ENCODE results near the gene ANKRD13C. TPM values are rescaled to one million over a fixed set of nuclear protein-coding genes. Genes with fewer than 3 reads are reported as not detected.

The ANKRD13C gene
- total RNA-seq, 1 experiment from 2014 or later = 17.8 TPM

GRCh38 chr1:70315782-70316181 lies 38.7 kb downstream of the ANKRD13C start:
- CTCF ChIA-PET = interaction anchor here (0.6 to 2.2 kb wide), 6 partner anchors 9 to 198 kb away, joined by 3 to 4 read pairs (median 3); no protein-coding TSS in a partner anchor
- intact Hi-C loops (cut with micrococcal nuclease) = no loop called here
- no peak overlapping the region for H3K27ac Mint-ChIP-seq (ENCODE audit: low read depth, unreplicated experiment)

GRCh38 chr1:70314706-70315304 lies 39.7 kb downstream of the ANKRD13C start:
- no peak for TF ChIP-seq CTCF (IDR thresholded peaks at IDR 0.05; ENCODE audit: unreplicated experiment)
- Mint-ChIP-seq H3K36me3 (ENCODE audit: insufficient read depth, unreplicated experiment) (peaks cover 15% of the 10 kb centered on the region), H3K4me1 (ENCODE audit: insufficient read depth, unreplicated experiment) (peaks cover 10% of the 10 kb centered on the region), H3K27ac (ENCODE audit: low read depth, unreplicated experiment) (no peak overlapping the region), H3K27me3 (ENCODE audit: insufficient read depth, unreplicated experiment) (no peaks in the 10 kb centered on the region), H3K4me3 (ENCODE audit: unreplicated experiment) (no peak overlapping the region), H3K9me3 (ENCODE audit: unreplicated experiment) (no peaks in the 10 kb centered on the region)
- no TSS peak for BruUV-seq (replicated peaks)
- POLR2A ChIA-PET = interaction anchor here (0.6 to 3.7 kb wide), 4 partner anchors 10 to 39 kb away, joined by 3 to 13 read pairs (median 4); partner anchors contain the start of gene ANKRD13C
- no peak for DNase-seq (ENCODE audit: unreplicated experiment)
- intact Hi-C loops (cut with micrococcal nuclease) = no loop called here
- CTCF ChIA-PET = interaction anchor here (0.6 to 1.5 kb wide), 8 partner anchors 10 to 184 kb away, joined by 3 to 5 read pairs (median 4); no protein-coding TSS in a partner anchor

More at GRCh38 chr1:70315782-70316181, 38.7 kb downstream of the ANKRD13C start:
- H3K4me3 Mint-ChIP-seq (ENCODE audit: unreplicated experiment) = no peak overlapping the region
- no peaks in the 10 kb centered on the region for H3K27me3 Mint-ChIP-seq (ENCODE audit: insufficient read depth, unreplicated experiment)
- peaks cover 14% of the 10 kb centered on the region for H3K4me1 Mint-ChIP-seq (ENCODE audit: insufficient read depth, unreplicated experiment)
- no peaks in the 10 kb centered on the region for H3K9me3 Mint-ChIP-seq (ENCODE audit: unreplicated experiment)
- peaks cover 15% of the 10 kb centered on the region for H3K36me3 Mint-ChIP-seq (ENCODE audit: insufficient read depth, unreplicated experiment)
- no peak for TF ChIP-seq CTCF (IDR thresholded peaks at IDR 0.05; ENCODE audit: unreplicated experiment)
- DNase-seq (ENCODE audit: unreplicated experiment) = no peak
- POLR2A ChIA-PET = interaction anchor here (0.6 to 3.7 kb wide), 5 partner anchors 38 to 112 kb away, joined by 3 to 13 read pairs (median 4); partner anchors contain the start of gene ANKRD13C
- no TSS peak for BruUV-seq (replicated peaks)

GRCh38 chr1:70311369-70311768 lies 43.2 kb downstream of the ANKRD13C start:
- no peak for TF ChIP-seq CTCF (IDR thresholded peaks at IDR 0.05; ENCODE audit: unreplicated experiment)
- POLR2A ChIA-PET = interaction anchor here (1.2 kb wide), 1 partner anchor 43 kb away, joined by 5 read pairs; the partner anchor contains the start of gene ANKRD13C
- H3K27me3 Mint-ChIP-seq (ENCODE audit: insufficient read depth, unreplicated experiment) = no peaks in the 10 kb centered on the region

GRCh38 chr1:70299472-70299871 lies 55.0 kb downstream of the ANKRD13C start:
- no peak overlapping the region for H3K4me3 Mint-ChIP-seq (ENCODE audit: unreplicated experiment)
- BruUV-seq (replicated peaks) = no TSS peak
- H3K4me1 Mint-ChIP-seq (ENCODE audit: insufficient read depth, unreplicated experiment) = no peaks in the 10 kb centered on the region
- no peak for TF ChIP-seq CTCF (IDR thresholded peaks at IDR 0.05; ENCODE audit: unreplicated experiment)
- H3K9me3 Mint-ChIP-seq (ENCODE audit: unreplicated experiment) = no peaks in the 10 kb centered on the region
- no peak overlapping the region for H3K27ac Mint-ChIP-seq (ENCODE audit: low read depth, unreplicated experiment)
- ChIA-PET CTCF (interaction anchor here (0.6 kb wide), 1 partner anchor 206 kb away, joined by 4 read pairs; no protein-coding TSS in a partner anchor), POLR2A (no interaction called here)
- intact Hi-C loops (cut with micrococcal nuclease) = no loop called here
- H3K27me3 Mint-ChIP-seq (ENCODE audit: insufficient read depth, unreplicated experiment) = no peaks in the 10 kb centered on the region
- DNase-seq (ENCODE audit: unreplicated experiment) = no peak
- H3K36me3 Mint-ChIP-seq (ENCODE audit: insufficient read depth, unreplicated experiment) = peaks cover 45% of the 10 kb centered on the region

More at GRCh38 chr1:70311369-70311768, 43.2 kb downstream of the ANKRD13C start:
- no peak for DNase-seq (ENCODE audit: unreplicated experiment)
- H3K9me3 Mint-ChIP-seq (ENCODE audit: unreplicated experiment) = no peaks in the 10 kb centered on the region
- H3K36me3 Mint-ChIP-seq (ENCODE audit: insufficient read depth, unreplicated experiment) = peaks cover 25% of the 10 kb centered on the region
- H3K27ac Mint-ChIP-seq (ENCODE audit: low read depth, unreplicated experiment) = no peak overlapping the region
- BruUV-seq (replicated peaks) = no TSS peak
- intact Hi-C loops (cut with micrococcal nuclease) = no loop called here
- CTCF ChIA-PET = interaction anchor here (1.0 to 1.6 kb wide), 2 partner anchors 11 to 53 kb away, joined by 4 read pairs; no protein-coding TSS in a partner anchor
- H3K4me3 Mint-ChIP-seq (ENCODE audit: unreplicated experiment) = no peak overlapping the region
- no peaks in the 10 kb centered on the region for H3K4me1 Mint-ChIP-seq (ENCODE audit: insufficient read depth, unreplicated experiment)
